Pancreas (tissue), 10 donors: Measurements from ENCODE around the gene IMPDH1. TPM values are rescaled to one million over a fixed set of nuclear protein-coding genes. Genes with fewer than 3 reads are reported as not detected.

Experiments used
- ATAC-seq, 4 donors: fragments of 200-7000 bp; cut with Tn5 transposase; one replicate each; pipeline versions ENCODE4 v1.8.0 to v1.9.1; 2020; ENCODE audit warnings: mild to moderate bottlenecking in 4 of 4, moderate library complexity in 4 of 4
- DNase-seq, 6 donors: peaks; one replicate each; pipeline ENCODE4 v3.0.0-alpha.2; 2020
- FAIRE-seq: peaks from 2 replicates; lab custom pipeline; 2012; peaks lifted over from hg19 to GRCh38; lab: Jason Lieb, UNC
- H3K27ac ChIP-seq, 4 donors: fragments of 200-600 bp; sonication (generic); 1 replicate in 3 of 4; 2 replicates in 1 of 4; pipeline versions ENCODE4 v1.5.0 to v1.8.0; 2020
- H3K27me3 ChIP-seq, 4 donors: fragments of 200-600 bp; one replicate each; pipeline ENCODE4 v1.8.0; 2021
- H3K36me3 ChIP-seq, 3 donors: fragments of 200-600 bp; sonication (generic) in 1 of 3; one replicate each; pipeline versions ENCODE4 v1.5.0 to v1.8.0; 2020 to 2021
- H3K4me1 ChIP-seq, 3 donors: fragments of 200-600 bp; one replicate each; pipeline ENCODE4 v1.8.0; 2021
- H3K4me3 ChIP-seq, 4 donors: fragments of 200-600 bp; sonication (generic) in 2 of 4; one replicate each; pipeline versions ENCODE4 v1.5.0 to v1.8.0; 2020 to 2021
- H3K9me3 ChIP-seq, 4 donors: fragments of 200-600 bp; one replicate each; pipeline ENCODE4 v1.8.0; 2021
- CTCF ChIP-seq, 4 donors: fragments of 200-600 bp; sonication (generic) in 3 of 4; IDR thresholded peaks; one replicate each; pipeline versions ENCODE4 v1.5.0 to v1.8.0; 2021; ENCODE audit warnings: antibody characterized with exemption in 4 of 4
- WGBS, 2 donors: extraction: QIAGEN DNeasy Blood & Tissue Kit; methylation state at CpG; one replicate each; pipeline ENCODE4 v1.1.7; 2013; 5-methylcytosine and 5-hydroxymethylcytosine counted together
- intact Hi-C, 3 donors: fragments of 100-400 bp; cut with DNase I; formaldehyde crosslinking; loops; one replicate each; pipeline versions ENCODE4 v1.11.1 to v1.14.2; 2022
- polyA plus RNA-seq, 2 donors: library from polyadenylated mRNA; stranded (reverse); fragments of 200-250 nt; gene quantifications; one replicate each; pipeline ENCODE4 v1.2.3, GENCODE V29; 2013
- total RNA-seq, 6 donors: library from RNA; stranded (reverse); fragmentation: NEBNext Ultra II Directional in 4 of 6; extraction: Animal tissue kit (Norgen Biotek cat#: 25700) in 4 of 6; gene quantifications; one replicate each; pipeline versions ENCODE4 v1.2.1 to v1.2.4, GENCODE V29; 2021 to 2023
- donor health status: healthy with polysubstance abuse.
- donor health status: DM: no; HTN: no; CAD: no; lungs with moderate emphysema.
- donor health status: DM: no; HTN: no; CAD: no.
- donor health status: control.
- donor health status: control.
- donor health status: Bipolar disorder and iron deficiency.
- donor health status: DM: yes; HTN: yes; CAD: no.
- donor health status: DM: no; HTN: no; CAD: no.
- donor health status: DM: no; HTN: no; CAD: no.
- donor health status: DM: yes; HTN: yes; CAD: no.

Gene IMPDH1
- total and polyA plus RNA-seq, 8 donors: 16.8 to 26.0 (median 19.8) TPM

DNA sequence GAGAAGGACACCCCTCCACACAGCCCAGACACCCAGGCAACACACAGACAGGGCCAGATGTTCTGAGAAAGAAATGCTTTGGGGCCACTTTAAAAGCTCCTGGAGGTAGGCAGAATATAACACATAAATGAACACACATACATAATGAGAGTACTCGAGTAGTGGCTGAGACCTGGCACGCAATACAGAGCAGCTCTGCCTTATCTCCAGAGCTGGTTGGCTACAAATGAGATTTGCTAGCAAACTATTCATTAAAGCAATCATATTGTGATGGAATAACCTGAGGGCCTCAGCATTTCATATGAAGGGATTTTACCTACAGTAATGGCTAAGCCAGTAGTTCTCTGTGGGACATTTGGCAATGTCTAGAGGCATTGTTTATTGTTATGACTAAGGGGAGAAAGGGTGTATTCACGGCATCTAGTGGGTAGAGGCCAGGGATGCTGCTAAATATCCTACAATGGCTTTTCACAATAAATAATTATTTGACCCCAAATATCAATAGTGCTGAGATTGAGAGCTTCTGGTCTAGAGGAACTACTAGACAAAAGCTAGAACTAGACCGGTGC lies 5.5 kb upstream of the IMPDH1 start:
- intact Hi-C loops: no loop called here
- Histone ChIP-seq H3K27me3 (no peaks in the 10 kb centered on the region), H3K36me3 (no peaks in the 10 kb centered on the region), H3K4me1 (no peaks in the 10 kb centered on the region), H3K9me3 (no peaks in the 10 kb centered on the region), H3K4me3 (no peak overlapping the region), H3K27ac (no peak overlapping the region)
- DNase-seq (no peak), FAIRE-seq (no peak), ATAC-seq (peak in 1 of 4 donors; percentile 16)
- TF ChIP-seq CTCF (IDR thresholded peaks at IDR 0.05): no peak
- 53 to 57% methylated on average over 4 of the region's 4 CpGs for WGBS, 2 donors

- peak overlapping the region; percentile 73 to 89 (median 76) for H3K27ac ChIP-seq
- FAIRE-seq (no peak), ATAC-seq (peak in 2 of 4 donors; percentile 43 to 49), DNase-seq (no peak)
- H3K4me1 ChIP-seq: no peaks in the 10 kb centered on the region
- H3K4me3 ChIP-seq: peak overlapping the region; percentile 51 to 74 (median 62)
- H3K36me3 ChIP-seq: no peaks in the 10 kb centered on the region
- intact Hi-C loops: no loop called here
- H3K27me3 ChIP-seq: no peaks in the 10 kb centered on the region
- no peaks in the 10 kb centered on the region for H3K9me3 ChIP-seq
- WGBS, 2 donors: 1% methylated on average over 6 of the region's 6 CpGs
- TF ChIP-seq CTCF (IDR thresholded peaks at IDR 0.05): no peak
Observed at GRCh38 chr7:128410451-128410753, 620 bp upstream of the IMPDH1 start.

GRCh38 chr7:128408709-128409595 lies 830 bp downstream of the IMPDH1 start:
- 51 to 55% methylated on average over 25 of the region's 25 CpGs for WGBS, 2 donors
- FAIRE-seq (no peak), ATAC-seq (no peak), DNase-seq (no peak)
- no peaks in the 10 kb centered on the region for H3K27me3 ChIP-seq
- no peaks in the 10 kb centered on the region for H3K9me3 ChIP-seq
- peak overlapping the region in 2 of 4 donors; percentile 79 to 89 for H3K27ac ChIP-seq
- no peak for TF ChIP-seq CTCF (IDR thresholded peaks at IDR 0.05)
- H3K4me1 ChIP-seq: peaks cover 0 to 6% (median 0%) of the 10 kb centered on the region in 3 donors
- H3K4me3 ChIP-seq: peak overlapping the region; percentile 51 to 74 (median 62)
- intact Hi-C loops: no loop called here
- H3K36me3 ChIP-seq: no peaks in the 10 kb centered on the region

DNA sequence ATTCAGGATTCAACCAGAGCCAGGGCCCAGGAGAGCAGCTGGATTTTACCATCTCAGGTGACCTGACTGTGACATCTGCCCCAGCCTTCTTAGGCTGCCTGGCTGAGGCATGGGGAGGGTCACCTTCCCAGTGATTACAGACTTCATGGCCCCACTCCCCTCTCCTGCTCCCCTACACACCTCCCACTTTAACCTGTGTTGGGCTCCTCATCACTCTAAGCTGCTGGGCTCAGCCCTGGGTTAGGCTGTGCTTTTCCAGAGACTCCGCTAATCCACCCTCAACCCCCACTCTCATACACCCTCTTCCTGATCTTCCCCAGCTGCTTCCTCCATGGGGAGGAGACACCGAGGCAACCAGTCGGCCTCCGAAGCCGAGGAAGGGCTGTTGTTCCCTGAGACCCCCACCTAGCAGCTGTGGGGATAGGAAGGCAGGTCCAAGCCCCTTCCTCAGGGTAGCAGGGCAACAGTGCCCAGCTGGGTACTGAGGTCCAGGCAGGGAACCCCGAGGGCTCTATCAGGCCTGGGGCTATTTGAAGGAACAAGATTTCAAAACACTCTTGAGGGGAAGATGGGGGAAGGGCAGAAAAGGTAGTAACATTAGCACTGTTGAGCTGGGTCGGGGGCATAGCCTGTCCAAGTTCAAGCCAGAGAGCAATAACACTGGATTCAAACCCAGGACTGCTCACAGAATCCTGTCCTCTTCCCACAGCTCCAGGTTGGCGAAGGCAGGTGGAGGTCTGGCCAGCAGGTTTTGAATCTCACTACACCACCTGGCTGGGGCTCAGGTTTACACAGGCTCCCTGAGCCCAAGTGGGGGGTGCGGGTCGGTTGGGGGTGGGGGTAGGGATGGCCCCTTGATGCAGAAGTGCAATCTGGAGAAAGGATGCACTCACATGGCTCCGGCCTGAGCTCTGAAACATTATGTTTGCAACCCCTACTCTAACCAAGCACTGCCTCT lies 1.8 kb downstream of the IMPDH1 start:
- WGBS, 2 donors: 68 to 71% methylated on average over 11 of the region's 11 CpGs
- no peak overlapping the region for H3K27ac ChIP-seq
- intact Hi-C loops: no loop called here
- DNase-seq (no peak), ATAC-seq (no peak), FAIRE-seq (no peak)
- no peaks in the 10 kb centered on the region for H3K9me3 ChIP-seq
- H3K4me1 ChIP-seq: peaks cover 0 to 6% (median 0%) of the 10 kb centered on the region in 3 donors
- H3K27me3 ChIP-seq: no peaks in the 10 kb centered on the region
- TF ChIP-seq CTCF (IDR thresholded peaks at IDR 0.05): no peak
- peak overlapping the region in 1 of 4 donors; percentile 63 for H3K4me3 ChIP-seq
- H3K36me3 ChIP-seq: no peaks in the 10 kb centered on the region
